Mammary epithelial cell (primary cell): ENCODE data around the gene RGS19.

Experiments
- CTCF ChIP-seq, 2 donors: IDR thresholded peaks in 1 of 2; conservative IDR thresholded peaks in 1 of 2; 2 replicates each; pipeline ENCODE4 v1.5.1; 2011 to 2012; ENCODE audit warnings: inconsistent platforms in 2 of 2, low read length in 2 of 2, mild to moderate bottlenecking in 2 of 2, control low read depth in 1 of 2, low read depth in 1 of 2; ENCODE audit not compliant: insufficient read depth in 1 of 2; ENCODE audit errors: extremely low read depth in 1 of 2
- EZH2 ChIP-seq: IDR thresholded peaks from 2 replicates; pipeline ENCODE4 v1.6.1; 2012; ENCODE audit warnings: low read length, inconsistent platforms, borderline replicate concordance

- TF ChIP-seq CTCF (conservative IDR thresholded peaks at IDR 0.05 in 1 of 2, IDR thresholded peaks at IDR 0.05 in 1 of 2; ENCODE audit: extremely low read depth in 1 of 2, insufficient read depth in 1 of 2, low read depth in 1 of 2, low read length in 2 of 2) (no peak), EZH2 (no peak)
Measured at GRCh38 chr20:64109831-64110391, 30.6 kb upstream of the RGS19 start.
